Panc1 (cell line): Measurements from ENCODE around the gene AOC2. TPM values are rescaled to one million over a fixed set of nuclear protein-coding genes. Genes with fewer than 3 reads are reported as not detected.

ENCODE experiments used
- ATAC-seq: fragments of 200-7000 bp; cut with Tn5 transposase; 2 replicates; pipeline ENCODE4 v1.9.1; 2020; ENCODE audit warnings: mild to moderate bottlenecking, moderate library complexity
- BruUV-seq: library from RNA; stranded (reverse); fragments of 400-500 nt; replicated peaks from 2 replicates; lab custom pipeline; 2021; lab: Mats Ljungman, UMichigan
- CTCF ChIA-PET: fragments of 300-600 bp; sonication (Branson Sonifier 250); formaldehyde crosslinking; loops from one replicate; lab custom pipeline; 2022; ENCODE audit warnings: antibody characterized with exemption; lab: Charles Lee
- POLR2A ChIA-PET: fragments of 300-600 bp; sonication (Branson Sonifier 250); formaldehyde crosslinking; loops from one replicate; lab custom pipeline; 2022; ENCODE audit warnings: antibody characterized with exemption; lab: Charles Lee
- DNase-seq: peaks from one replicate; pipeline ENCODE4 v3.0.0-alpha.2; 2010; ENCODE audit warnings: low read depth, low spot score
- H3K27ac ChIP-seq: 2 replicates; pipeline ENCODE4 v1.5.1; 2011; ENCODE audit warnings: mild to moderate bottlenecking, low read length, inconsistent platforms
- H3K27me3 ChIP-seq: fragments of 200-500 bp; sonication (Bioruptor generic); 2 replicates; pipeline ENCODE4 v1.6.0; 2014; ENCODE audit warnings: low read length, inconsistent platforms; ENCODE audit not compliant: control insufficient read depth, insufficient read depth
- H3K36me3 ChIP-seq: fragments of 200-500 bp; sonication (Bioruptor generic); 2 replicates; pipeline ENCODE4 v1.5.1; 2014; ENCODE audit warnings: inconsistent platforms, mild to moderate bottlenecking, low read length, moderate library complexity; ENCODE audit not compliant: control insufficient read depth, insufficient read depth
- H3K4me1 ChIP-seq: 2 replicates; pipeline ENCODE4 v1.5.1; 2011; ENCODE audit warnings: inconsistent platforms, mild to moderate bottlenecking, low read length, moderate library complexity; ENCODE audit not compliant: control insufficient read depth, insufficient read depth
- H3K4me3 ChIP-seq, 2 experiments: 2 replicates each; pipeline ENCODE4 v1.5.1; 2011 to 2012; ENCODE audit warnings: low read depth in 2 of 2, low read length in 2 of 2, mild to moderate bottlenecking in 2 of 2, inconsistent platforms in 1 of 2, moderate library complexity in 1 of 2
- H3K9me3 ChIP-seq: fragments of 200-500 bp; sonication (Bioruptor generic); 2 replicates; pipeline ENCODE4 v1.5.1; 2014; ENCODE audit warnings: low read depth, mild to moderate bottlenecking, inconsistent platforms, low read length, moderate library complexity; ENCODE audit not compliant: control insufficient read depth, insufficient read depth
- CTCF ChIP-seq: fragments of 450-650 bp; IDR thresholded peaks from 2 replicates; pipeline ENCODE4 v1.5.1; 2017; ENCODE audit warnings: mild to moderate bottlenecking
- POLR2AphosphoS5 ChIP-seq: IDR thresholded peaks from 2 replicates; pipeline ENCODE4 v1.6.1; 2012; ENCODE audit warnings: mild to moderate bottlenecking, low read depth, low read length, moderate library complexity
- REST ChIP-seq, 2 experiments: IDR thresholded peaks; 2 replicates each; pipeline ENCODE4 v1.6.1; 2011 to 2012; ENCODE audit warnings: low read depth in 2 of 2, control low read depth in 1 of 2, low read length in 1 of 2, mild to moderate bottlenecking in 1 of 2, moderate library complexity in 1 of 2; ENCODE audit not compliant: insufficient read depth in 1 of 2
- SIN3A ChIP-seq: IDR thresholded peaks from 2 replicates; pipeline ENCODE4 v1.6.1; 2012; ENCODE audit warnings: low read depth, mild to moderate bottlenecking, low read length, moderate library complexity, borderline replicate concordance; ENCODE audit not compliant: insufficient read depth
- TCF7L2 ChIP-seq: IDR thresholded peaks from 2 replicates; pipeline ENCODE4 v1.6.1; 2011; ENCODE audit warnings: mild to moderate bottlenecking, low read depth, low read length, inconsistent platforms
- in situ Hi-C: cut with HindIII; loops from 2 replicates; pipeline ENCODE4 v1.10.0; 2016; ENCODE audit warnings: low sequenced_read_pairs, low pct_unique_long_range_greater_than_20kb
- intact Hi-C: fragments of 100-400 bp; cut with micrococcal nuclease; formaldehyde crosslinking; loops from one replicate; pipeline ENCODE4 v1.10.0; 2022; ENCODE audit not compliant: unreplicated experiment
- total RNA-seq: library from RNA; stranded (reverse); gene quantifications from one replicate; pipeline ENCODE4 v1.2.1, GENCODE V29; 2021; ENCODE audit not compliant: unreplicated experiment

The AOC2 gene
- total RNA-seq, 1 experiment from 2014 or later: 0.85 TPM

- no peaks in the 10 kb centered on the region for H3K9me3 ChIP-seq
- ChIA-PET POLR2A (no interaction called here), CTCF (no interaction called here)
- intact Hi-C loops (no loop called here), in situ Hi-C loops (no loop called here)
- H3K36me3 ChIP-seq: no peaks in the 10 kb centered on the region
- no peak for TF ChIP-seq CTCF
- no peak for TF ChIP-seq SIN3A
- TF ChIP-seq POLR2AphosphoS5: no peak
- TF ChIP-seq TCF7L2: no peak
- no peak for TF ChIP-seq REST (IDR thresholded peaks at IDR 0.05; ENCODE audit: insufficient read depth in 1 of 2, low read depth in 2 of 2, low read length in 1 of 2)
- H3K27me3 ChIP-seq: no peaks in the 10 kb centered on the region
- no peaks in the 10 kb centered on the region for H3K4me1 ChIP-seq
- H3K27ac ChIP-seq: no peak overlapping the region
- no TSS peak for BruUV-seq
- ATAC-seq: no peak
- no peak for DNase-seq
- H3K4me3 ChIP-seq: no peak overlapping the region
These were observed 9.2 kb downstream of the AOC2 start for GRCh38 chr17:42853597-42853967.

- POLR2A ChIA-PET: no interaction called here
- Histone ChIP-seq H3K9me3 (no peaks in the 10 kb centered on the region), H3K27ac (no peak overlapping the region), H3K27me3 (no peaks in the 10 kb centered on the region), H3K36me3 (no peaks in the 10 kb centered on the region), H3K4me3 (no peak overlapping the region), H3K4me1 (no peaks in the 10 kb centered on the region)
- ATAC-seq (no peak), DNase-seq (no peak)
- in situ Hi-C loops: no loop called here
- no TSS peak for BruUV-seq
- intact Hi-C loops: no loop called here
- CTCF ChIA-PET: no interaction called here
- TF ChIP-seq TCF7L2: no peak
- TF ChIP-seq REST (IDR thresholded peaks at IDR 0.05; ENCODE audit: insufficient read depth in 1 of 2, low read depth in 2 of 2, low read length in 1 of 2): no peak
- TF ChIP-seq CTCF: no peak
- TF ChIP-seq POLR2AphosphoS5: no peak
- no peak for TF ChIP-seq SIN3A
These were observed 9.8 kb downstream of the AOC2 start for GRCh38 chr17:42853968-42854790.
